Mammary epithelial cell (primary cell): Measurements from ENCODE around the gene CAMSAP3.

Experiments used
- EZH2 ChIP-seq: IDR thresholded peaks from 2 replicates; pipeline ENCODE4 v1.6.1; 2012; ENCODE audit warnings: low read length, inconsistent platforms, borderline replicate concordance
- TF ChIP-seq, protein P1 (sequence below), 2 donors: IDR thresholded peaks in 1 of 2; conservative IDR thresholded peaks in 1 of 2; 2 replicates each; pipeline ENCODE4 v1.5.1; 2011 to 2012; ENCODE audit warnings: inconsistent platforms in 2 of 2, low read length in 2 of 2, mild to moderate bottlenecking in 2 of 2, control low read depth in 1 of 2, low read depth in 1 of 2; ENCODE audit not compliant: insufficient read depth in 1 of 2; ENCODE audit errors: extremely low read depth in 1 of 2

DNA sequence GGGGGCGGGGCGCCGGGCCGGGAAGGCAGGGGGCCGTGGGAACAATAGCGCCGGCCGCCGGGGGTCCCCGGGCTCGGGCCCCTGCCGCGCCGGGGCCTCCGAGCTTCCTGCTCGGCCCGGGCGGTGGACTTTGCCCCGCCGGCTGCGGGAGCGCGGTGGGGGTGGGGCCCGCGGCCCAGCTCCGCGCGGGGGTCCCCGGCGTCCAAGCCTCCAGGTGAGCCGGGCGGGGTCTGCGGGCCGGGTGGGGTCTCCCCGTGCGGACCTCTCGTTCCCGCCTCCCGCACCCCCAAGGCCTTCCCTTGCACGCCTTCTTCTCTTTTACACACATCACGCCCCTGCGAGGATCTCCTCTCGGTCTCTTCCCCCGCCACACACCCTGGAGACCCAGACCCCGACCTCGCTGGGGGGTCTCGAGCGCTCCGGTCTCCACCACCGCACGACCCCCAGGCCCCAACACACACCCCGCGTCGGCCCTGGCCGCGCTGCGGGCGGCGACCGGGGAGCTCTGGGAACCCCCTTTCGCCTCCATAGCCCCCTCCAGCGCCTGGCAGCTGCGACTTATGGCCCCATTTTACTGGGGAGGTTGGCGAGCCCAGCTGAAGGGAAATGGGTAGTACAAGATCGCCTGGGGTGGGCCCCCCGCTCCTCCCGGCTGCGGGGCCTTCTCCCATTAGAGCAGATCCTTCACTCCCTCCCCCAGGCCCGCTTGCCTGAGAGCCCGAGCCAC is 711 bp downstream of the CAMSAP3 start:
- TF ChIP-seq, protein P1, sequence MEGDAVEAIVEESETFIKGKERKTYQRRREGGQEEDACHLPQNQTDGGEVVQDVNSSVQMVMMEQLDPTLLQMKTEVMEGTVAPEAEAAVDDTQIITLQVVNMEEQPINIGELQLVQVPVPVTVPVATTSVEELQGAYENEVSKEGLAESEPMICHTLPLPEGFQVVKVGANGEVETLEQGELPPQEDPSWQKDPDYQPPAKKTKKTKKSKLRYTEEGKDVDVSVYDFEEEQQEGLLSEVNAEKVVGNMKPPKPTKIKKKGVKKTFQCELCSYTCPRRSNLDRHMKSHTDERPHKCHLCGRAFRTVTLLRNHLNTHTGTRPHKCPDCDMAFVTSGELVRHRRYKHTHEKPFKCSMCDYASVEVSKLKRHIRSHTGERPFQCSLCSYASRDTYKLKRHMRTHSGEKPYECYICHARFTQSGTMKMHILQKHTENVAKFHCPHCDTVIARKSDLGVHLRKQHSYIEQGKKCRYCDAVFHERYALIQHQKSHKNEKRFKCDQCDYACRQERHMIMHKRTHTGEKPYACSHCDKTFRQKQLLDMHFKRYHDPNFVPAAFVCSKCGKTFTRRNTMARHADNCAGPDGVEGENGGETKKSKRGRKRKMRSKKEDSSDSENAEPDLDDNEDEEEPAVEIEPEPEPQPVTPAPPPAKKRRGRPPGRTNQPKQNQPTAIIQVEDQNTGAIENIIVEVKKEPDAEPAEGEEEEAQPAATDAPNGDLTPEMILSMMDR (conservative IDR thresholded peaks at IDR 0.05 in 1 of 2, IDR thresholded peaks at IDR 0.05 in 1 of 2; ENCODE audit: extremely low read depth in 1 of 2, insufficient read depth in 1 of 2, low read depth in 1 of 2, low read length in 2 of 2), result no peak
- no peak for TF ChIP-seq EZH2
